GM15510 (cell line): Measurements from ENCODE around the gene PCDH15.

ENCODE experiments used
- POLR2A ChIP-seq: IDR thresholded peaks from 3 replicates; pipeline ENCODE4 v1.6.1; 2011; ENCODE audit warnings: borderline replicate concordance; ENCODE audit not compliant: insufficient read length; ENCODE audit errors: extremely low read depth

PCDH15 gene

GRCh38 chr10:54800741-54801421, at the start of gene PCDH15:
Gene PCDH15 (minus strand): TSS chr10:54801231. CDS start chr10:54664262, 136,969 bp downstream.
- TF ChIP-seq POLR2A, result no peak

- TF ChIP-seq POLR2A, result no peak
These were observed 42.9 kb upstream of the PCDH15 start for GRCh38 chr10:54843932-54844331.

- TF ChIP-seq POLR2A, result no peak
These were observed 42.1 kb upstream of the PCDH15 start for GRCh38 chr10:54843085-54843646.

GRCh38 chr10:54837479-54837878, 36.4 kb upstream of the PCDH15 start:
- TF ChIP-seq POLR2A, result no peak

- no peak for TF ChIP-seq POLR2A
These were observed 32.0 kb upstream of the PCDH15 start for GRCh38 chr10:54833029-54833428.

GRCh38 chr10:54826994-54827560, 26.0 kb upstream of the PCDH15 start:
- TF ChIP-seq POLR2A, result no peak

GRCh38 chr10:54815583-54815982, 14.6 kb upstream of the PCDH15 start:
- TF ChIP-seq POLR2A, result no peak

GRCh38 chr10:54808186-54808935, 7.3 kb upstream of the PCDH15 start:
- TF ChIP-seq POLR2A, result no peak

GRCh38 chr10:54799506-54799905, 1.5 kb downstream of the PCDH15 start:
- TF ChIP-seq POLR2A, result no peak

- TF ChIP-seq POLR2A, result no peak
These were observed 3.3 kb downstream of the PCDH15 start for GRCh38 chr10:54797636-54798321.

GRCh38 chr10:54796881-54797280, 4.2 kb downstream of the PCDH15 start:
- TF ChIP-seq POLR2A, result no peak

- TF ChIP-seq POLR2A, result no peak
These were observed 24.4 kb downstream of the PCDH15 start for GRCh38 chr10:54776622-54777021.

- no peak for TF ChIP-seq POLR2A
These were observed 28.4 kb downstream of the PCDH15 start for GRCh38 chr10:54772468-54773122.

GRCh38 chr10:54769051-54769450, 32.0 kb downstream of the PCDH15 start:
- no peak for TF ChIP-seq POLR2A
